H1 (cell line): ENCODE results near the gene RFX1. TPM values are rescaled to one million over a fixed set of nuclear protein-coding genes. Genes with fewer than 3 reads are reported as not detected.

Experiments
- CTCF ChIA-PET: fragments of 300-600 bp; sonication (Branson Sonifier 250); formaldehyde crosslinking; loops from one replicate; lab custom pipeline; 2021; ENCODE audit not compliant: partially characterized antibody; lab: Charles Lee
- POLR2A ChIA-PET: fragments of 300-600 bp; sonication (Branson Sonifier 250); formaldehyde crosslinking; loops from one replicate; lab custom pipeline; 2021; ENCODE audit warnings: inconsistent platforms; ENCODE audit not compliant: partially characterized antibody; lab: Charles Lee
- DNase-seq, 2 experiments: peaks; one replicate each; pipeline versions ENCODE4 v3.0.0 to v3.0.0-alpha.2; 2010 to 2022; ENCODE audit warnings: low spot score in 2 of 2, low read depth in 1 of 2, mixed read lengths in 1 of 2
- FAIRE-seq: peaks from 2 replicates; lab custom pipeline; 2011; peaks lifted over from hg19 to GRCh38; lab: Jason Lieb, UNC
- H2AFZ ChIP-seq: 2 replicates; pipeline ENCODE4 v1.8.1; 2012; ENCODE audit warnings: low read length, inconsistent platforms
- H2AK5ac ChIP-seq: 2 replicates; pipeline ENCODE4 v1.6.1; 2013; ENCODE audit warnings: low read depth, low read length
- H2BK120ac ChIP-seq: replicated peaks from 2 replicates; pipeline ENCODE3; 2013; ENCODE audit warnings: low read depth, low read length, inconsistent platforms
- H2BK12ac ChIP-seq: 2 replicates; pipeline ENCODE4 v1.6.1; 2013; ENCODE audit warnings: low read depth, low read length
- H2BK15ac ChIP-seq: 2 replicates; pipeline ENCODE4 v1.6.1; 2013; ENCODE audit warnings: low read length
- H2BK20ac ChIP-seq: 2 replicates; pipeline ENCODE4 v1.6.1; 2013; ENCODE audit warnings: low read length
- H2BK5ac ChIP-seq: 2 replicates; pipeline ENCODE4 v1.6.1; 2013; ENCODE audit warnings: low read depth, low read length
- H3K14ac ChIP-seq: 2 replicates; pipeline ENCODE4 v1.6.1; 2013; ENCODE audit warnings: inconsistent platforms; ENCODE audit not compliant: insufficient read length
- H3K18ac ChIP-seq: 2 replicates; pipeline ENCODE4 v1.6.1; 2013; ENCODE audit warnings: low read length; ENCODE audit errors: extremely low read depth
- H3K23ac ChIP-seq: 2 replicates; pipeline ENCODE4 v1.6.1; 2013; ENCODE audit warnings: inconsistent platforms; ENCODE audit not compliant: insufficient read length
- H3K23me2 ChIP-seq: 2 replicates; pipeline ENCODE4 v1.6.1; 2013; ENCODE audit warnings: low read depth, low read length
- H3K27ac ChIP-seq: 2 replicates; pipeline ENCODE4 v1.6.1; 2011; ENCODE audit warnings: low read depth, low read length, inconsistent platforms
- H3K27me3 ChIP-seq, 4 experiments: replicated peaks in 1 of 4; 1 replicate in 1 of 4; 2 replicates in 3 of 4; pipeline versions ENCODE4 v1.6.1 to v1.8.1; 2011 to 2013; ENCODE audit warnings: low read length in 3 of 4, mild to moderate bottlenecking in 3 of 4, inconsistent platforms in 2 of 4, mixed read lengths in 2 of 4, moderate library complexity in 1 of 4; ENCODE audit not compliant: control insufficient read depth in 3 of 4, insufficient read depth in 3 of 4; ENCODE audit errors: extremely low read depth in 1 of 4
- H3K36me3 ChIP-seq, 4 experiments: 2 replicates each; pipeline versions ENCODE4 v1.6.1 to v1.8.1; 2011 to 2013; ENCODE audit warnings: mild to moderate bottlenecking in 4 of 4, low read length in 3 of 4, moderate library complexity in 2 of 4, control low read depth in 1 of 4, inconsistent platforms in 1 of 4; ENCODE audit not compliant: insufficient read depth in 4 of 4, control insufficient read depth in 2 of 4
- H3K4ac ChIP-seq: replicated peaks from 2 replicates; pipeline ENCODE3; 2013; ENCODE audit warnings: low read length, low read depth, mixed read lengths, inconsistent platforms; ENCODE audit not compliant: insufficient read length
- H3K4me1 ChIP-seq, 4 experiments: replicated peaks in 1 of 4; 1 replicate in 1 of 4; 2 replicates in 3 of 4; pipeline versions ENCODE4 v1.6.1 to v1.8.1; 2011 to 2013; ENCODE audit warnings: low read length in 3 of 4, inconsistent platforms in 2 of 4, mixed read lengths in 1 of 4; ENCODE audit not compliant: insufficient read depth in 4 of 4, control insufficient read depth in 3 of 4
- H3K4me2 ChIP-seq, 2 experiments: 2 replicates each; pipeline versions ENCODE4 v1.6.1 to v1.8.1; 2011 to 2013; ENCODE audit warnings: low read depth in 2 of 2, low read length in 2 of 2, control low read depth in 1 of 2, inconsistent platforms in 1 of 2, mild to moderate bottlenecking in 1 of 2; ENCODE audit not compliant: insufficient read depth in 1 of 2
- H3K4me3 ChIP-seq, 4 experiments: fragments of 200-600, 300-600 bp in 1 of 4; sonication (generic), shearing (Covaris generic), sonication (Bioruptor Twin) in 1 of 4; 2 replicates each; pipeline versions ENCODE4 v1.5.1 to v1.8.1; 2011 to 2016; ENCODE audit warnings: low read length in 4 of 4, low read depth in 3 of 4, control low read depth in 2 of 4, inconsistent platforms in 2 of 4, mild to moderate bottlenecking in 2 of 4, mixed read lengths in 1 of 4, moderate library complexity in 1 of 4; ENCODE audit not compliant: insufficient read depth in 2 of 4; ENCODE audit errors: extremely low read depth in 1 of 4
- H3K56ac ChIP-seq: replicated peaks from 2 replicates; pipeline ENCODE3; 2013; ENCODE audit warnings: low read depth, mild to moderate bottlenecking, mixed read lengths, low read length, inconsistent platforms; ENCODE audit not compliant: insufficient read length
- H3K79me1 ChIP-seq: 2 replicates; pipeline ENCODE4 v1.6.1; 2013; ENCODE audit warnings: low read depth, low read length, control low read depth
- H3K79me2 ChIP-seq, 2 experiments: 2 replicates each; pipeline versions ENCODE4 v1.6.1 to v1.8.1; 2012 to 2013; ENCODE audit warnings: low read length in 2 of 2, mild to moderate bottlenecking in 2 of 2, inconsistent platforms in 1 of 2; ENCODE audit not compliant: insufficient read depth in 2 of 2, control insufficient read depth in 1 of 2
- H3K9ac ChIP-seq, 4 experiments: replicated peaks in 1 of 4; 1 replicate in 1 of 4; 2 replicates in 3 of 4; pipeline versions ENCODE4 v1.6.1 to v1.8.1; 2011 to 2013; ENCODE audit warnings: low read depth in 3 of 4, low read length in 3 of 4, control low read depth in 2 of 4, mild to moderate bottlenecking in 2 of 4, moderate library complexity in 2 of 4, inconsistent platforms in 1 of 4; ENCODE audit errors: extremely low read depth in 1 of 4
- H3K9me3 ChIP-seq, 2 experiments: 2 replicates each; pipeline versions ENCODE4 v1.6.1 to v1.8.1; 2012 to 2013; ENCODE audit warnings: mild to moderate bottlenecking in 2 of 2, moderate library complexity in 2 of 2, control low read depth in 1 of 2, inconsistent platforms in 1 of 2, low read depth in 1 of 2, low read length in 1 of 2, mixed read lengths in 1 of 2; ENCODE audit not compliant: insufficient read depth in 2 of 2
- H4K20me1 ChIP-seq, 2 experiments: replicated peaks in 1 of 2; 2 replicates each; pipeline versions ENCODE3 to v1.8.1; 2011 to 2013; ENCODE audit warnings: inconsistent platforms in 2 of 2, low read length in 2 of 2, mild to moderate bottlenecking in 1 of 2; ENCODE audit not compliant: insufficient read depth in 2 of 2, control insufficient read depth in 1 of 2
- H4K5ac ChIP-seq: 2 replicates; pipeline ENCODE4 v1.6.1; 2013; ENCODE audit warnings: low read length, low read depth, mixed read lengths, inconsistent platforms; ENCODE audit not compliant: insufficient read length
- H4K8ac ChIP-seq: 2 replicates; pipeline ENCODE4 v1.8.0; 2013; ENCODE audit warnings: mild to moderate bottlenecking, moderate library complexity, low read length, inconsistent platforms; ENCODE audit not compliant: insufficient read depth; ENCODE audit errors: extremely low read depth
- H4K91ac ChIP-seq: replicated peaks from 2 replicates; pipeline ENCODE3; 2013; ENCODE audit warnings: low read length, mixed read lengths, inconsistent platforms; ENCODE audit not compliant: insufficient read length
- BCL11A ChIP-seq, 2 experiments: IDR thresholded peaks; one replicate each; pipeline ENCODE4 v1.6.1; 2011; ENCODE audit warnings: low read depth in 2 of 2, low read length in 2 of 2, mild to moderate bottlenecking in 2 of 2
- JUN ChIP-seq: IDR thresholded peaks from 2 replicates; pipeline ENCODE4 v1.6.1; 2011; ENCODE audit warnings: low read depth, mild to moderate bottlenecking, improper control_type of control experiment, low read length
- SP2 ChIP-seq: IDR thresholded peaks from 2 replicates; pipeline ENCODE4 v1.6.1; 2012; ENCODE audit warnings: mild to moderate bottlenecking, low read length, inconsistent platforms
- whole genome bisulfite sequencing, 2 experiments: shearing (Covaris generic) in 1 of 2; methylation state at CpG; one replicate each; pipeline versions ENCODE4 v1.1.6 to v1.1.7; 2013 to 2015; ENCODE audit warnings: low lambda C conversion rate in 2 of 2, mixed read lengths in 2 of 2, inconsistent platforms in 1 of 2, low coverage in 1 of 2, missing lambda C conversion rate in 1 of 2; ENCODE audit not compliant: insufficient replicate concordance in 2 of 2, insufficient coverage in 1 of 2, insufficient read length in 1 of 2; ENCODE audit errors: extremely low coverage in 1 of 2, missing lambda C conversion rate in 1 of 2; 5-methylcytosine and 5-hydroxymethylcytosine counted together
- polyA plus RNA-seq, 7 experiments: library from polyadenylated mRNA; depleted of rRNA in 3 of 7; stranded (reverse) in 5 of 7; unstranded in 2 of 7; fragments of >200 nt in 5 of 7; fragments of 200-250 nt in 2 of 7; gene quantifications; 1 replicate in 5 of 7; 2 replicates in 1 of 7; 4 replicates in 1 of 7; pipeline versions ENCODE4 v1.2.1 to v1.2.3, GENCODE V29; 2011 to 2013; ENCODE audit warnings: missing spikeins in 2 of 7, mixed read lengths in 2 of 7
- total RNA-seq: library from RNA; stranded (reverse); fragmentation: NEBNext Ultra II Directional; extraction: Animal tissue kit (Norgen Biotek cat#: 25700); gene quantifications from 2 replicates; pipeline ENCODE4 v1.2.1, GENCODE V29; 2021

The RFX1 gene
- total and polyA plus RNA-seq, 2 of the 8 experiments (the other 6 are each of a cell fraction or from before 2014, with no cell fraction given), result 4.9 to 17.0 TPM

- H3K79me2 ChIP-seq, result no peaks in the 10 kb centered on the region
- DNase-seq, result no peak
- H2BK120ac ChIP-seq, result no peak overlapping the region
- POLR2A ChIA-PET, result no interaction called here
- no peaks in the 10 kb centered on the region for H3K79me1 ChIP-seq
- no peak overlapping the region for H3K4ac ChIP-seq
- WGBS, 2 experiments, result 88% methylated on average over 11 of the region's 24 CpGs; no CpG with 5 or more reads in 1 of the 2 experiments
- H3K9me3 ChIP-seq, result no peaks in the 10 kb centered on the region
- no peak overlapping the region for H3K4me3 ChIP-seq
- H4K91ac ChIP-seq, result no peak overlapping the region
- H3K23me2 ChIP-seq, result peaks cover 13% of the 10 kb centered on the region; the same call in 1 of the 2 replicates
- H2AFZ ChIP-seq, result no peak overlapping the region
- no peak overlapping the region for H3K18ac ChIP-seq
- TF ChIP-seq JUN (no peak), BCL11A (IDR thresholded peaks at IDR 0.05; ENCODE audit: low read depth in 2 of 2, low read length in 2 of 2) (no peak), SP2 (no peak)
- H2BK20ac ChIP-seq, result no peak overlapping the region
- H3K4me2 ChIP-seq, result no peak overlapping the region
- H3K36me3 ChIP-seq, result peaks cover 0 to 20% (median 15%) of the 10 kb centered on the region in 4 experiments; a peak in 6 of 8 replicates
- H2BK15ac ChIP-seq, result no peak overlapping the region
- CTCF ChIA-PET, result no interaction called here
- H2BK5ac ChIP-seq, result no peak overlapping the region
- H4K5ac ChIP-seq, result no peak overlapping the region
- H3K9ac ChIP-seq, result no peak overlapping the region
- no peaks in the 10 kb centered on the region for H4K20me1 ChIP-seq
- H3K4me1 ChIP-seq, result peaks cover 0 to 9% (median 4%) of the 10 kb centered on the region in 4 experiments; a peak in 4 of 7 replicates
- H3K23ac ChIP-seq, result no peak overlapping the region
- no peak overlapping the region for H3K14ac ChIP-seq
- no peak overlapping the region for H3K27ac ChIP-seq
- H2BK12ac ChIP-seq, result no peak overlapping the region
- H2AK5ac ChIP-seq, result no peak overlapping the region
- H4K8ac ChIP-seq, result no peak overlapping the region; the same call in 1 of the 2 replicates
- H3K27me3 ChIP-seq, result peaks cover 0 to 4% (median 0%) of the 10 kb centered on the region in 4 experiments; a peak in 2 of 7 replicates
- H3K56ac ChIP-seq, result no peak overlapping the region
- FAIRE-seq, result no peak
Observed at GRCh38 chr19:13965377-13965896, 40.7 kb downstream of the RFX1 start.
